Lung (tissue), 12 donors: ENCODE measurements around the gene PALLD. TPM values are rescaled to one million over a fixed set of nuclear protein-coding genes. Genes with fewer than 3 reads are reported as not detected.

Experiments used
- ATAC-seq: fragments of 200-7000 bp; cut with Tn5 transposase; one replicate; pipeline ENCODE4 v1.9.1; 2020; ENCODE audit warnings: moderate number of reproducible peaks; ENCODE audit not compliant: insufficient read depth, low FRiP score
- DNase-seq, 3 donors: peaks; one replicate each; pipeline ENCODE4 v3.0.0-alpha.2; 2013 to 2017
- H3K27ac ChIP-seq, 2 donors: one replicate each; pipeline ENCODE4 v1.5.1; 2013; ENCODE audit warnings: mild to moderate bottlenecking in 2 of 2, moderate library complexity in 2 of 2, control low read depth in 1 of 2, inconsistent platforms in 1 of 2, low read depth in 1 of 2, low read length in 1 of 2
- H3K27me3 ChIP-seq, 3 donors: one replicate each; pipeline ENCODE4 v1.5.1; 2013; ENCODE audit warnings: low read length in 2 of 3; ENCODE audit not compliant: control insufficient read depth in 3 of 3, insufficient read depth in 3 of 3
- H3K36me3 ChIP-seq, 4 donors: one replicate each; pipeline ENCODE4 v1.5.1; 2013; ENCODE audit warnings: low read length in 4 of 4, mild to moderate bottlenecking in 1 of 4, moderate library complexity in 1 of 4; ENCODE audit not compliant: control insufficient read depth in 4 of 4, insufficient read depth in 4 of 4
- H3K4me1 ChIP-seq, 5 donors: one replicate each; pipeline ENCODE4 v1.5.1; 2013; ENCODE audit warnings: low read length in 5 of 5, mild to moderate bottlenecking in 2 of 5, moderate library complexity in 1 of 5; ENCODE audit not compliant: control insufficient read depth in 5 of 5, insufficient read depth in 5 of 5
- H3K4me3 ChIP-seq: one replicate; pipeline ENCODE4 v1.5.1; 2013; ENCODE audit warnings: mild to moderate bottlenecking, control low read depth, moderate library complexity
- H3K9ac ChIP-seq, 2 donors: one replicate each; pipeline ENCODE4 v1.5.1; 2013; ENCODE audit warnings: low read length in 2 of 2, control low read depth in 1 of 2; ENCODE audit not compliant: insufficient read depth in 1 of 2
- H3K9me3 ChIP-seq, 4 donors: one replicate each; pipeline ENCODE4 v1.5.1; 2013; ENCODE audit warnings: low read length in 3 of 4, mild to moderate bottlenecking in 1 of 4, moderate library complexity in 1 of 4; ENCODE audit not compliant: control insufficient read depth in 4 of 4, insufficient read depth in 3 of 4
- CTCF ChIP-seq: IDR thresholded peaks from 2 replicates; pipeline ENCODE4 v1.5.1; 2012; ENCODE audit warnings: mild to moderate bottlenecking; ENCODE audit errors: control extremely low read depth, extremely low read depth
- WGBS, 2 donors: extraction: QIAGEN DNeasy Blood & Tissue Kit; methylation state at CpG; one replicate each; pipeline ENCODE4 v1.1.7; 2013; 5-methylcytosine and 5-hydroxymethylcytosine counted together
- polyA plus RNA-seq, 2 donors: library from polyadenylated mRNA; stranded (reverse); fragments of 200-250 nt; gene quantifications; one replicate each; pipeline ENCODE4 v1.2.1, GENCODE V29; 2013
- total RNA-seq, 2 donors: library from RNA; depleted of rRNA in 1 of 2; stranded (reverse); fragments of >200 nt in 1 of 2; gene quantifications; one replicate each; pipeline ENCODE4 v1.2.1, GENCODE V29; 2014 to 2021
- donor health status: control.
- donor health status: control.
- donor health status: Bipolar disorder and iron deficiency.
- donor health status: healthy.
- donor health status: DM: yes; HTN: yes; CAD: no.

The PALLD gene
- total and polyA plus RNA-seq, 4 donors: 20.7 to 139 (median 63.0) TPM

- DNase-seq (no peak), ATAC-seq (no peak)
- no peak for TF ChIP-seq CTCF
- no peaks in the 10 kb centered on the region for H3K36me3 ChIP-seq
- no peaks in the 10 kb centered on the region for H3K27me3 ChIP-seq
- no peaks in the 10 kb centered on the region for H3K9me3 ChIP-seq
- no peak overlapping the region for H3K9ac ChIP-seq
- no peak overlapping the region for H3K4me3 ChIP-seq
- peaks cover 0 to 20% (median 0%) of the 10 kb centered on the region in 5 donors for H3K4me1 ChIP-seq
- H3K27ac ChIP-seq: no peak overlapping the region
Measured at GRCh38 chr4:168623011-168623410, 126.2 kb downstream of the PALLD start.

GRCh38 chr4:168623484-168623883, 126.6 kb downstream of the PALLD start:
- 94 to 98% methylated on average over 5 of the region's 5 CpGs for WGBS, 2 donors
- no peak for ATAC-seq

GRCh38 chr4:168628251-168628650, 131.4 kb downstream of the PALLD start:
- no peak for DNase-seq
- ATAC-seq: no peak
- TF ChIP-seq CTCF: no peak
- Histone ChIP-seq H3K27me3 (no peaks in the 10 kb centered on the region), H3K4me3 (no peak overlapping the region), H3K27ac (no peak overlapping the region), H3K9me3 (no peaks in the 10 kb centered on the region), H3K36me3 (no peaks in the 10 kb centered on the region), H3K9ac (no peak overlapping the region), H3K4me1 (peaks cover 0 to 22% (median 6%) of the 10 kb centered on the region in 5 donors)
- 90 to 95% methylated on average over 5 of the region's 5 CpGs for WGBS, 2 donors

More at GRCh38 chr4:168623484-168623883, 126.6 kb downstream of the PALLD start:
- Histone ChIP-seq H3K27ac (no peak overlapping the region), H3K27me3 (no peaks in the 10 kb centered on the region), H3K9ac (no peak overlapping the region), H3K4me3 (no peak overlapping the region), H3K36me3 (no peaks in the 10 kb centered on the region), H3K9me3 (no peaks in the 10 kb centered on the region), H3K4me1 (peaks cover 0 to 18% (median 0%) of the 10 kb centered on the region in 5 donors)
- no peak for DNase-seq
- TF ChIP-seq CTCF: no peak

- H3K4me3 ChIP-seq: no peak overlapping the region
- TF ChIP-seq CTCF: no peak
- no peak overlapping the region for H3K9ac ChIP-seq
- H3K27ac ChIP-seq: no peak overlapping the region
- WGBS, 2 donors: 85 to 91% methylated on average over 4 of the region's 4 CpGs
- no peaks in the 10 kb centered on the region for H3K36me3 ChIP-seq
- DNase-seq: no peak
- no peaks in the 10 kb centered on the region for H3K9me3 ChIP-seq
- no peaks in the 10 kb centered on the region for H3K27me3 ChIP-seq
- ATAC-seq: no peak
- peaks cover 6 to 35% (median 12%) of the 10 kb centered on the region in 5 donors for H3K4me1 ChIP-seq
Measured at GRCh38 chr4:168629566-168629965, 132.7 kb downstream of the PALLD start.
